NCI-H2107 treated with DMSO at 0.1 percent for 48 hours (cell line): ENCODE data around the gene TCP11.

Source experiments
- DNase-seq: peaks from one replicate; lab custom pipeline; 2025; ENCODE audit not compliant: unreplicated experiment; lab: John Stamatoyannopoulos, UW

Gene TCP11

DNA sequence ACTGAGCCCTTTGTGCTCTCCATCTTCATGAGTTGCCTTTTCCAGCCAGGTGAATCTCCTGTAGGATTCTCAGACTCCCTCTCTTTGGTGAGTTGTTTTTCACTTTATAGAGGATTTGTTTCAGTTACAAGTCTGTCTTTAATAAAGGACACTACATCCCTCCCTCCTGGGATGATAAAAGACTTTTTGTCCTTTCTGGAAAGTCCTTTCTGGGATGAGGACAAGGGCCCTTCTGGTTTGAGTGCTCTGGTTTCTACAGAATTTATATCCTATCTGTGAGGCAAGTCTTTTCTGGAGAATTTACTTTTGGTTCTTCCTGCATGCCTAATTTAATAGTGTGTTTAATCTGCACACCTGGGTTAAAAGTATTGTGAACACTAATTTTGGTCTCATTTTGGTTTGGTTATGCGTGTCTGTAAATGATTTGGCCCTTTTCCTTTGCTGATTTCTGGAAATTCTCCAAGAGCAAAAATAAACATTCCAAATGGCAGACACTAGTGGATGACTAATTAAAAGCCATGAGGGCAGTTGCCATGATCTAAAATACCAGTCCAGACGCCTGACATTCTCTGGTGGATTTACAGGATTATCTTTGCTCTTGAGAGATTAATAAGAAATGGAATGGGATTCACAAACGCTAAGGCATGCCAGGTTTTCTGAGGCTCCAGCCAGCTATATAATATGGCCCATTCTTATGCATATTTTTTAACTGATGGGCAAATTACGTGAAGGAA, 44.8 kb downstream of the TCP11 start:
- DNase-seq: no peak

DNA sequence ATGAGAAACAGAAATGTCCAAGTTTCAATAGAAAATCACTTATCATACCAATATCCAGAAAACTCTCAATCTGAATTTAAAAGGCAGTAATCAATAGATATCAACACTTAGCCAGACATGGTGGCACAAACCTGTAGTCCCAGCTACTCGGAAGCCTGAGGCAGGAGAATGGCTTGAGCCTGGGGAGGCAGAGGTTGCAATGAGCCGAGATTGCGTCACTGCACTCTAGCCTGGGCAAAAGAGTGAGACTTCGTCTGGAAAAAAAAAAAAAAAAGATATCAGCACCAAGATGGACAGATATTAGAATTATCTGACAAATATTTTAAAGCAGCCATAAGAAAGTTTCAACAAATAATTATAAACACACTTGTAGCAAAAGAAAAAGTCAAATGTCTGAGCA, 47.0 kb downstream of the TCP11 start:
- no peak for DNase-seq

DNA sequence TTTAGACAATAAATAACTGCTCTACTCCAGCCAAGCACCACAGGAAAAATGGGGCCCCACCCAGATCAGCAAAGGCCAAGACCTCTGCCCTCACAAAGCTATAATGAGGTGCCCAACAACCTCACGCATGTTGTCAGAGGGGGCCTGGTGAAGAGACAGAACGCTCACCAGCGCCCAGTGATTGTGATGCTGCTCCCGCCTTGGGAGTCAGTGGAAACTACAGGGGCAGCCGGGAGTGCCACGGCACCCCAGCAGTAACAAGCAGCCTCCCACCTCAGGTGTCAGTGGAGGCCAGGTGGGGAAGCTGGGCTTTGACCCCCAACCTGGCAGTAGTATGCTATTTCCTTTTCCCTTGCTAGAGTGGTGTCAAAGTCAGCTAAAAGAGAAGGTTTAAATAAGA, 47.4 kb downstream of the TCP11 start:
- no peak for DNase-seq

DNA sequence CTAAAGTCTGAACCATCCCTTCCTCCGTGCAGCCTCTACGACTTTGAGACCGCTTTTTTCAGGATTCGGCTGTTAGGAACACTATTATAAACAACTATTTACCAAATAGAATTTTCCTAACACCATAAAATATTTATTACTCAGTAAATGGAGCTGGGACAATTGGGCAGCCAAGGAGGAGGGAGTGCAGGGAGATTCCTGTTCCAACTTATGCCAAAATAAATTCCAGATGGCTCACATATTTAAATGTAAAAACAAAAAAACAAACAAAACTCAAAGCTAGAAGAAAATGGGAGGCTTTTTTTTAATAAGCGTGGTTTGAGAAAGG, 48.1 kb downstream of the TCP11 start:
- DNase-seq: no peak

DNA sequence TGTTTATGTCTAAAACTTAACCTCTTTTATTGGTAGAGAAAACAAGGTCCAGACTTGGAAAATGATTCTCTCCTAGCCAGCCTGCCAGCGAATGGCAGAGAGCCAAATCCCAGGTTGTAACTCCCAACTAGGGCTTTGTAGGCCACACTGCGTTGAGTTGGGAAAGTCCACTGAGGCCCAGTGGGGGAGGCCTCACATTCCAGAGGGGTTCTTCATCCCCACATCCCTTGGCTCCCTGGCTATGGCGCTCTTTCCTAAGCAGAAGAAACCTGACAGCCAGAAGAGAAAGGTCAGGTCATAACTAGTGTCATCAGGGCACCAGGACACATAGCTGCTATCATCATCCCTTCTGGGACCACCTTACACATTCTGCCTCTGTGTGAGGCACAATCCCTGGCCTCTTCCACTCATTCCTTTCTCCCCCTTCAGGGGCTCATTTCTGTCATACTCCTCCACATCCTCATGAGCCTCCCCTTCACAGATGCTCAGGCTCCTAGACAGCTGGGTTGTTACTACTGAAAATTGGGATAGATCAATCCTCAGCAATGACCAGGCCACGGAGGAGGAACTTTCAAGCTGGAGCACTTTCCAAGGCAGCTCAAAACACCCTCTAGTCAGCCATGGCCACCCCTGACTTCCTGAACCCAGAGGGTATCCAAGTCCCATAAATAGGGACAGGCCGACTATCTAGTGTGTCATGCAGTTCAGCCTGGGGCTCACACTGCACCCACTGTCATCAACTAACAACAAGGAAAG, 48.6 kb downstream of the TCP11 start:
- no peak for DNase-seq

DNA sequence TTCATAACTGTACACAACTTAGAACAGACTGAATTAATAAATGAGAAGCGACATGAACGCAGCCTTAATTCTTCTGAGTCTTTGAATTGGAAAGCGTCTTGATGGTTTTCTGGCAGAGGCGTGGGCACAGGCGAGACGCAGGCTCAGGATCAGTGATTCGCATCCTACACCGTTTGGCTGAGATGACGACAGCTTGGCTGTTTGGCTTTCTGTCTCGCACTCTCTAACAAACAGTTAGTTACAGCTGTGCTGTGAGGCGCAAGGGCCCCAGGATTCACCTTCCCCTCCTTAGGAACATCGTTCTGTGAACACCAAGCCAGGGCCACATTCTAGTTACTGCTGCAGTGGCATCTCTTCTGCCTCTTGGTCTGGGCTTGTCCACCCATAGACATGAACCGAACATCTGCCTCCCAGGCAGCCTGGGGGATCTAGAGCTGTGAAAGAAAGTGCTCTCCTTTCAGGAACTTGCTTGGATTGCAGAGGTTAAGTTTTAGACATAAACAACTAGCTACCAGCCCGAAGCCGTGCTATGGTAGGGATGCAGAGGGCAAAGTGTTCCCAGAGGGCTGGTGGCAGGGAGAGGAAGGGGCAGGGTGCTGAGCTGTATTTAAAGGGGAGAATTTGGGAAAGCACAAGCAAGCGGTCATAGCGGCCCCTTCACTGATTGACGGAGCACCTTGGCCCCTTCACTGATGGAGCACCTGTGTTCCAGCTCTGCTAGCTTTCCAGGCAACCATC, 49.6 kb downstream of the TCP11 start:
- DNase-seq: no peak

DNA sequence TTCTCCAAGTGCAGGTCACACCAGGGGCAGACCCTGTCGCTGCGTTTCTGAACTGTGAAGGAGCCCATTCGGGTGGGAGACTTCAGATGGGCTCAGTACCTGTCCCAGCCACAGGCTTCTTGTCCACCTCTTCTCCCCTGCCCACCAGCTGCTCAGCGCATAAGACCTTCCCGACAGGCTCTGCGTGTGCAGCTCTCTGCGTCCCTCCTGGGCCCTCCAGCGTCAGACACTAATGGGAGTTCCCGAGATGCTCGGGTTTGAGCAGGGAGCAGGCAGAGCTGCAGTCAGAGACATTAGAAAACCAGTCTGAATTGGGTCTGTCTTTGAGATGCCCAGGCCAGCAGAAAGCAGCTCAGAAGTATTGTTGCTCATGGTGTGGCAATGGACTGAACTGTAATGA, 50.4 kb downstream of the TCP11 start:
- DNase-seq: no peak

DNA sequence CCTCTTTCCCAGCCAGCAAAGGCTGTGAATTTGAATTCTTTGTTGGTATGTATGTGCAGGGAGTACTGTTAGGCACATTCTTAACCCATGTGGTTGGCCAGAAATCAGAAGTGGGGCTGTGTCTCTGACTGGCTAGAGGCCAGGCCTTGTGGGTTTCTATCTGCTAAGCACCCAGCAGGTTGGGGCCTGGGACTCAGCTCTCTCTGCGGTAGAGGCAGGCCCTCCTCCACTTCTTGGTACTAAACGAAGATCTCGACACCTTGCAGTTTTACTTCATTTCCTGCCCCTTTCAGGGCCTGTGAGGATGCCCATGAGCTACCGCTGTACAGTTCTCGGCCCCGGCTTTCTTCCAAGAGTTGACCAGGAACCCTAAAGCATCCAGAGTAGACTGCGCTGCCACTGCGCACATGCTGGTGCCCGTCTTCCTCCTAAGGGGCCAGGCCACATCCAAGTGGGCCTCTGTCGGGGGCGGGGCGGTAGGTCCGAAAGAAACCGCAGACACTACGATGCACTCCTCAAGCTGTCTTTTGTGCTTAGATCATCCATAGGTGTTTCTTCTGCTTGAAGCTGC, 51.1 kb downstream of the TCP11 start:
- no peak for DNase-seq

DNA sequence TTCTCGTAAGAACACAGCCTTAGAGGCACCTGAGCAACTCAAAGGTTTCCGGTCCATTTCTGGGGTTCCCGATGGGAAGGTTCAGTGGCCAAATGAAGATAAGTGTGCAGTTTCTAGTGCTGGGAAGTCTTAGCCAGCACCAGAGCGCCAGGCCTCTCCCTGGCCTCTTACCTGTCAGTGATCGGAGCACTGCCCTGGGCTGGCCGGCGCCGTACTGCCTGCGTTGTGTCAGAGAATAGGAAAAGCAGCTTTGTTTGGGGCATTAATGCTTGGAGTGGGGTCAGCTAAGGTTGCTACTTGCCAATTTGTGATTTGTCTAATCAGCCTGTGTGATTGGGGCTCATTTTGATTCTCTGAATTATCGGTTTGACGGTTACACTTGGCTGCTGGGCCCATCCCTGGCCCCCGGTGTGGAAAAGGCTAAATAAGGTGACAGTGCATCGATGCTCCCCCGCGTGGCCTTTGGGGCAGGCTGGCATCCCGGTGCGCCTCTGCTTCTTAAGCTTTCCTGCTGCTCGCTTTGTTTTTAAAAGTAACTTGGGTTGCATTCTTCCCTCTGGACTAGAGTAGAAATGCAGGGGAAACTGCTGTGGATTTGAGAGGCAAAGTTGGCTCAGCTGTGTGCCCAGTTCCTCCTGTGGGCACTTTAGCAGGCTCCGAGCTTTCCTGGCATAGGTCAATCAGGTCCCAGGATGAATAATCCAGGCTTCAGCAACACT, 51.8 kb downstream of the TCP11 start:
- DNase-seq: no peak

DNA sequence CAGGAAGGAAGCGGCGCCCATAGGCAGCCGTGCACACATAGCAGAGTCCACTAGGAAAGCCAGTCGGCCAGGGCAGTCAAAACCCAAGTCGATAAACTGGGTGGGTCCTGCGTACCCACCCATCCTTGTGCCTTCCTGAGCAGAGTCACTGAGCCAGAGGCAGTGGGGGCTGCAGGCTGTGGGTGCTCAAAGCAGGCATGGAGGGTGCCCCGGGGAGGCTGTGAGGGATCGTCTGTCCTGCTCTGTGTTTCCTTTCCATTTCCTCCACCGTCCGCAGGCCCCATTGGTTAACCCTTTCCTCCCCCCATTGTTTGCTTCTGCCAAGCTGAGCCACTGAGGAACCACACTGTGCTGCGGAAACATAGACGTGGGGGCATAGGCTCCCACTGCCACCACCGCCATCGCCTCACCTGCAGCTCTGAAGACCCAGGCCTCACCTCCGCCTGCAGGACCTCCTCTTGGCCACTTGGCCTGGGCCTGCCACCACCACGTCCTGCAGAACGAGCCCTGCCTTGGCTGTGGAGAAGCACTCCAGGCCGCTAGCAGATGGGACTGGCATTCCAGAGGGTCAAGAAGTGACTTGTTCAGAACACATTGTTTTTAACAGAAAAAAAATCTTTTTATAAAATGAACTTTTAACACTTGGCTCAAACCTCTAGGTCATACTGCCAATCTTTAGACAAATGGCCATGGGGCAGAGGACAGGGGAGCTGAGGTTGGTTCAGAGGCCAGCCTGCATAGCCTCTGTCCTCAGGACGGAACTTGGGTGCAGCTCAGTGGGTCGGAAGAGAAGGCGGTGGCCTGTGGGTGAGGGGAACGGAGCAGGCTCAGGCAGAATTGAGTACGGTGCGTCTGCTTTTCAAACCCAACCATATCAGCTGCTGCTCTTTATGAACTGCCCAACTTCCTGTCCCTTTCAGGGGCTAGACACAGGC, 52.6 kb downstream of the TCP11 start:
- DNase-seq: no peak

DNA sequence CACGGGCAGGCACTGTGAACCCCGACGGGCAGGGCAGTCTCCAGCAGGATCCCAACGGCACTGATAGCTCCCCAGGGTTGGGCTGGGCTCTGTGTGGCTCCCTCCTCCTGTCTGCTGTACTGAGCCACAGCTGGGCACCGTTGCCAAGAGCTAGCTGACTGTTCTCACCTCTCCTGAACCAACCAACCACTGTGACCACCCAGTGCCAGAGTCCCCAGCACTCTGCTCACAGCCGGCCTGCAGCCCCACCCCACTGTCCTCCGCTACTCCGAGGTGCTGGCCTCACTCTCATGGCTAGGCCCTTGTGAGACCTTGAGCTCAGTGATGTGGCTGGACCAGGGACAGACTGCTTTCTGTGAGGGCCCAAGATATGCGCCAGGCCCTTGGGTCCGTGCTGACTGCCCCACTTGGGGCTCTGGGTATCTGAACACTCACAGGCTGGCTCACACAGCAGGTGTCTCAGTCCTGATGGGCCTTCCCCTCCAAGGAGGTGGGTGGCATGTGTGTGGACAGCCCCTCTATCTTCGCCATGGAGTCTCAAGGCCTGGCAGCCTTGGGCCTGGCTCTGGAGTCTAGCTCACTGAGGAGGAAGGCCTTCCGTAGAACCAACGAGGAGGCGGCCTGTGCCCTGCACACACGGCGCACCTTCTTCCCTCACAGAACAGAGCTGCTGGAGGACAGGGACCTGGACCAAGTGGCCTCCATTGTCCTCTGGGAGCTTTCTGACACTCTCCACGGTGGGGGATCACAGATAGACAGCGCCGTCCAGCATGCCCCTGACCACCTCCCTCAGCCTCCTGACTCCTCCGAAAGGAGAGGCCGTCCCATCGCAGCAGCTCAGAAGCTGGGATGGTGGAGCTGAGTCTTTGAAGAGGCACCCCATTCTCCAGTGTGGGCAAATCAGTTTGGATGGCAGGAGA, 53.5 kb downstream of the TCP11 start:
- no peak for DNase-seq

DNA sequence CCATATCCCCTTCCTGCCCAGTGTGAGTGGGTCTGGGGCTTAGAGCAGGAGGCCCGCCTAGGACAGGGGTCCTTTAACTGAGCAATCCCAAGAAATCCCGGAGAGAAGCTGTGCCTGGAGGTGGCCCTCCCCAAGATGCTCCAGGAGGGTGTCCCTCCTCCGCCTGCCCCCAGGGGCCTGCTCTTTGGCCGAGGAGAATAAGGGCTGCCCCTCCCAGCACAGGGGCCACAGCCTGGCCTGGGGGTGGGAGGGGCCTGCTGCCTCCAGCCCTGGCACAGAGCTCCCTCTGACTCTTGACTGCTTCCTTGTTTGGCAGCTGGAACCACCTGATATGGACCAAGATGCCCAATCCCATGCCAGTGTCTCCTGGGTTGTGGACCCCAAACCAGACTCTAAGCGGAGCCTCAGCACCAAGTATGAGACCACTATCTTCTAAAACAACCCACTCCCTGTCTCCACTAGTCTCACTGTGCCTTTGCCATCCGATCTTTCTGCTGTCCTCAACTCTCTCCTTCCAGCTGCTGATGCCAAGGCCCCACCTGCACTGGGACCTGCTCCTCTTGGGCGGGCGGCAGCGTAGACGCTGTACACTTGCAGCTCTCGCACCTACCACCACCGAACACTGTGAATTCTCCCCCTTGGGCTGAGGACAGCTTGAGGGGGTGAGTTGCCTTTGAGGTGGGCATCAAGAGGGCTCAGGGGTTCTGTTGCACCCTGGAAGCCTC, 54.3 kb downstream of the TCP11 start:
- DNase-seq: no peak

DNA sequence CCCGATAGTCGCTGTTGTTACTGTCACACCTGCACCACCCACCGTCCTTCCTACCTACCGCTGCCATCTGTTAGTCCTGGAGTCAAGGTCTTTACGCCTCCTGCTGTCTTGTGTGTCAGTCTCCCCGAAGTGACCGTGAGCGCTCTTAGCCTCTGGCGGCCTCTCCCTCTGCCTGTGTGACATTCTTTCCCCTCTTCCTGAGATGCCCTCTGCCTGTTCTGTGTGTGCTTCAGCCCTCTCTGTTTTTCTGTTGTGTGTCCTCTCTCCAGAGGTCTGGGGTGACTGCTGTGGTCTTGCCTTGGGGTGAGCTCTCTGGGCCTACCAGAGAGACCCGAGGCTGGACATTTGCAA, 54.9 kb downstream of the TCP11 start:
- no peak for DNase-seq

DNA sequence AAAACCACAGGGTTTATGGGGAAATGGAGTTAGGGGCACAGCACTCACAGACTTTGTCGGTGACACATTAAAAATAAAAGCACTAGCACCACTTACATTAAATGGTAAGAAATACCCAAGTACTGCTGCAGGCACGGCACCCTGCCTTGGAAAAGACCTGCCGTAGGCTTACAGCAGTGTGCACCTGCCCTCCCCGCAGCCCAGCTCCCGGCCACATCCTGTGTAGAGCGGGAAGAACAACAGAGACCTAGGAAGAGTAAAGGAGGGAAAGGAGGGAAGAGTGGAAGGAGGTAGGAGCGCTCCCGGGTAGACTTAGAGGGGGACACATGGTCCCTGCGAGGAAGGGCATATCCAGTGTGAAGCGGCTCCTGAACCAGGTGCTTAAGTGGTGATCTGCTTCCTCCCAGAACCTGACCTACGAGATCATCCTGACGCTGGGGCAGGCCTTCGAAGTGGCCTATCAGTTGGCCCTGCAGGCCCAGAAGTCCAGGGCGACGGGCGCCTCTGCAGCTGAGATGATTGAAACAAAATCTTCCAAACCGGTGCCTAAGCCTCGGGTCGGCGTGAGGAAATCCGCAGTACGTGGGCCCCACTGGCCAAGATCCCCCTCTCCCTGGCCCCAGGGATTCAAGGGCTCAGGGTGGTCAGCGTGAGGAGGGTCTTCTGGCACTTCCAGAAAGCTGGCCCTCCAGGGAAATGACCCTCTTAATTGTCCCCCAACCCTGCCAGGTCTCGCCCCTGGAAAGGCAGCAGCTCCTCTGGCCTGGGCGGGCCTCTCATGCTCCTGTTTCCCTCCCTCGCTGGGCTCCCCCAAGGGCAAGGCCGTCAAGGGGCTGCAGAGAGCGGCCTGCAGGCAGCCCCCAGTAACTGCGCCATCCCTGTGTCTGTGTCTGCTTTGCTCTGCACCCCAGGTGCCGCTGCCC, 55.5 kb downstream of the TCP11 start:
- DNase-seq: no peak

DNA sequence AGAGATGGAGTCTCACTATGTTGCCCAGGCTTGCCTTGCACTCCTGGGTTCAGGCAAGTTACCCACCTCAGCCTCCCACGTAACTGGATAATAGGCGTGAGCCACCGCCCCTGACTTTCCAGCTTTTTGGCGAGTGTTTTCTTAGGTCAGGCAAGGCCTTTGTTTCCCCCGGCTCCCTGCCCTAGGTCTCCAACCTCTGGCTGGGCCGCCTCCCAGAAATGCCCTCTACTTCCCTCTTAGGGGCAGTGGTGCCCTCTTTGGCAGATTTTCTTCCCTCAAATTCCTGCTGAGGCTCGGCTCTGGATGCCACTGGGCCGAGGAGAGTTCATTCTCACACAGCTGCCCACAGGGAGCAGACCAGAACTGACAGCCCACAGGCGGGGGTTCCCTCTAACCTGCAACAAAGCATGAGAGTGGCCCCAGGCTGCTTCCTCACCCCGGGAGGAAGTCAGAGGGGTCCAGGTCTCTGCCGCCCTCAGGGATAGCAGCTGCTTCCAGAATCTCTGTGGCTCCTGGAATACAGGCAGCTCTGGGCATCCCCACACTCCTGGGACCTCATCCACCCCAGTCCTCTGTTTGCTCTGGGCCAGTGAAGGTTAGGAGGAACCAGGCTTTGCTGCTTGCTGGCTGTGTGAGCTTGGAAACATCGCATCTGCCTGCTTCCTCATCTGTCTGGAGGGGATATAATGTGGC, 56.5 kb downstream of the TCP11 start:
- no peak for DNase-seq

DNA sequence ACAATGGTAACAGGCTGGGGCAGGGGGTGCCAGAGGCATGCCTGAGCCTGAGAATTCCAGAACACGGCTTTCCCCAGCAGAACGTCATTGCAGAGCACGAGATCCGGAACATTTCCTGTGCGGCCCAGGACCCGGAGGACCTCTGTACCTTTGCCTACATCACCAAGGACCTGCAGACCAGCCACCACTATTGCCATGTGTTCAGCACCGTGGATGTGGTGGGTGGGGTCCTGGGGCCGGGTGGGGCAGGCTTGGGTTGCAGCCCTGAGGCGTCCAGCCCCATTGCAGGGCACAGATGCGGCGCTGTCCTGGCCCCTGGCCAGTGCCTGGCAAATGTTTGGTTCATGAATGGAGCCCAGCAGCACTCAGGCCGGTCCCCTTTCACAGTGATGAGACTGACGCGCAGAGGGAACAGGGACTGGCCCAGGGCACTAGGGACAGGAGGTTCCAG, 57.1 kb downstream of the TCP11 start:
- DNase-seq: no peak

DNA sequence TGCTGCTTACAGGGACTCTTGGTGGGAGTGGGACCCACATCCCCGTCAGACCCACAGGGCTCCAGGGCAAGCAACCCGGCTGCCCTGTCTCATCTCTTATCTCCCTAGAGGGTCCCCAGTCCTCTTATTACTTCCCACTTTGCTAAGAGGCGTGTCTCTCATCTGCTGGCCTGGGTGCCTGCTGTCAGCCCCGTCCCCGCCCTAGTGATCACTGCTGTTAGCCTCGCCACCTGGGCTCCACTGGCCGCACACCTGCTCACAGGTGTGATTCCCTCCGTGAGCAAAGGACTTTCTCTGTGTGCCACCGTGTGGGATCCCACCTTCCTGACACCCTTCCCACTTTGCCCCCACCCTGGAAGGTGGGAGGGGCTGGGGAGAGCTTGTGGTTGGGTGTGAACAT, 57.6 kb downstream of the TCP11 start:
- no peak for DNase-seq
